ENCODE measurements around the gene KDM5A. TPM values are rescaled to one million over a fixed set of nuclear protein-coding genes. Genes with fewer than 3 reads are reported as not detected.

The KDM5A gene
- total RNA-seq, 1 donor from 2014 or later: 45.7 TPM

DNA sequence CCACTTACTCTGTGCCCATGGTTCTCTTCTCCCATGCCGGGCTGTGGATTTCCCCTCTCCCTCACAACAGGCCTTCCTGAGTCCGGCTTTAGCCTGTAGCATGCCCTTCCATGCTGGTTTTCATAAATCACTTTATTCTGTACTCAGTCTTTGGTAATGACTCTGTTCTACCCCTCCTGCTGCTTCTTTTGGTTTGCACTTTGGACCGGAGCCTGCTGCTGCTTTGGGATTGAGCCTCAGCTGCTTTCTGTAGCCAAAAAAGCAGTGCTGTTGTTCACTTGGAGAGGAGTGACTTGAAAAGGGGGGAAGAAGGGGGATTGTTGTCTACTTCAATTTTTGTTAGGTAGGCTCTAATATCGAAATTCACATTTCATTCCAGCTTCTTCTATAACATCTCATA lies 118.0 kb downstream of the KDM5A start:
- TF ChIP-seq POLR2A (IDR thresholded peaks at IDR 0.05) (no peak), POLR2AphosphoS5 (IDR thresholded peaks at IDR 0.05; ENCODE audit: insufficient read depth in 1 of 2, low read depth in 1 of 2) (no peak)
- TF ChIP-seq, protein P1, sequence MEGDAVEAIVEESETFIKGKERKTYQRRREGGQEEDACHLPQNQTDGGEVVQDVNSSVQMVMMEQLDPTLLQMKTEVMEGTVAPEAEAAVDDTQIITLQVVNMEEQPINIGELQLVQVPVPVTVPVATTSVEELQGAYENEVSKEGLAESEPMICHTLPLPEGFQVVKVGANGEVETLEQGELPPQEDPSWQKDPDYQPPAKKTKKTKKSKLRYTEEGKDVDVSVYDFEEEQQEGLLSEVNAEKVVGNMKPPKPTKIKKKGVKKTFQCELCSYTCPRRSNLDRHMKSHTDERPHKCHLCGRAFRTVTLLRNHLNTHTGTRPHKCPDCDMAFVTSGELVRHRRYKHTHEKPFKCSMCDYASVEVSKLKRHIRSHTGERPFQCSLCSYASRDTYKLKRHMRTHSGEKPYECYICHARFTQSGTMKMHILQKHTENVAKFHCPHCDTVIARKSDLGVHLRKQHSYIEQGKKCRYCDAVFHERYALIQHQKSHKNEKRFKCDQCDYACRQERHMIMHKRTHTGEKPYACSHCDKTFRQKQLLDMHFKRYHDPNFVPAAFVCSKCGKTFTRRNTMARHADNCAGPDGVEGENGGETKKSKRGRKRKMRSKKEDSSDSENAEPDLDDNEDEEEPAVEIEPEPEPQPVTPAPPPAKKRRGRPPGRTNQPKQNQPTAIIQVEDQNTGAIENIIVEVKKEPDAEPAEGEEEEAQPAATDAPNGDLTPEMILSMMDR (IDR thresholded peaks at IDR 0.05): no peak
- H3K4me3 ChIP-seq: no peak overlapping the region
- H3K27ac ChIP-seq: no peak overlapping the region
- no peaks in the 10 kb centered on the region for H3K9me3 ChIP-seq
- intact Hi-C loops (cut with DNase I): no loop called here
- H3K4me1 ChIP-seq: peaks cover 9% of the 10 kb centered on the region
- no peak for DNase-seq (ENCODE audit: extremely low spot score in 2 of 2)
- no peaks in the 10 kb centered on the region for H3K36me3 ChIP-seq
- no peaks in the 10 kb centered on the region for H3K27me3 ChIP-seq

DNA sequence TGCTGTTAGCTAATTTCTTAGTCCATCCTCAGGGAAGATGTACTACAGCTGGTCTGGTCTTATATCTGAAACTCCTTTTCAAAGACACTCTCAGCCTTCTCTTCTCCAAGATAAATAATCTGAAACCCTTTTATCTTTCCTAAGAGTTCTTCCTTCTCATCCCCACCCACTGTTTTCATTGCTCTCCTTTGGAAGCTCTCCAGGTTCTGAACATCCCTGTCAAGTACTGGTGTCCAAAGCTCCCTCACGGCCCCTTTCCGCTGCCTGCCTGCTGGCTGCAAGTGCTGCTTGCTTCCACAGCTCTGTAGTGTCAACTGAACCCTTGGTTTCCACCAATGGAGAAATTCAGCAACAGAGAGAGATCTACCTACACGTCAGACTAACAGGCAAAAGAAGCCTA lies 119.9 kb downstream of the KDM5A start:
- intact Hi-C loops (cut with DNase I): no loop called here
- DNase-seq (ENCODE audit: extremely low spot score in 2 of 2): no peak
- H3K4me1 ChIP-seq: peaks cover 9% of the 10 kb centered on the region
- no peak overlapping the region for H3K4me3 ChIP-seq
- TF ChIP-seq POLR2A (IDR thresholded peaks at IDR 0.05) (no peak), POLR2AphosphoS5 (IDR thresholded peaks at IDR 0.05; ENCODE audit: insufficient read depth in 1 of 2, low read depth in 1 of 2) (no peak)
- TF ChIP-seq, protein P1 (IDR thresholded peaks at IDR 0.05): no peak
- no peak overlapping the region for H3K27ac ChIP-seq
- H3K36me3 ChIP-seq: no peaks in the 10 kb centered on the region
- H3K9me3 ChIP-seq: no peaks in the 10 kb centered on the region
- H3K27me3 ChIP-seq: no peaks in the 10 kb centered on the region

DNA sequence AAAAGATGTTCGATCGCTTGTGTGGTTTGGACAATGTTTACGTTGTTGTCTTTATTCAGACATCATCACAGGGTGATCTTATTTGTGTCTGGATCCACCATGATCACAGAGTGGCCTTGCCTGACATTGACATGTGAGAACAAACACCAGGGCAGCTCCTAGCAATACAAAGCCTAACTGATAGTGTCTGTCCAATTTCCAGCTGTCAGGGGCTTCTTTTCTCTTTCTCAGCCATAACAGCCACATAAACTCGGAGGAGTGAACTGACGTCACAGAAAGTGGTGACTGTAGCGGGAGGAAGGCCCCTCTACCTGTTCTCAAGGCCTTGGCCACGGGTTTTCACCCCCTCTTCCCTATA lies 120.7 kb downstream of the KDM5A start:
- DNase-seq (ENCODE audit: extremely low spot score in 2 of 2): no peak
- intact Hi-C loops (cut with DNase I): no loop called here
- no peaks in the 10 kb centered on the region for H3K36me3 ChIP-seq
- no peaks in the 10 kb centered on the region for H3K27me3 ChIP-seq
- TF ChIP-seq POLR2A (IDR thresholded peaks at IDR 0.05) (no peak), POLR2AphosphoS5 (IDR thresholded peaks at IDR 0.05; ENCODE audit: insufficient read depth in 1 of 2, low read depth in 1 of 2) (no peak)
- TF ChIP-seq, protein P1 (IDR thresholded peaks at IDR 0.05): no peak
- H3K9me3 ChIP-seq: no peaks in the 10 kb centered on the region
- H3K27ac ChIP-seq: no peak overlapping the region
- H3K4me3 ChIP-seq: no peak overlapping the region
- H3K4me1 ChIP-seq: peaks cover 9% of the 10 kb centered on the region

DNA sequence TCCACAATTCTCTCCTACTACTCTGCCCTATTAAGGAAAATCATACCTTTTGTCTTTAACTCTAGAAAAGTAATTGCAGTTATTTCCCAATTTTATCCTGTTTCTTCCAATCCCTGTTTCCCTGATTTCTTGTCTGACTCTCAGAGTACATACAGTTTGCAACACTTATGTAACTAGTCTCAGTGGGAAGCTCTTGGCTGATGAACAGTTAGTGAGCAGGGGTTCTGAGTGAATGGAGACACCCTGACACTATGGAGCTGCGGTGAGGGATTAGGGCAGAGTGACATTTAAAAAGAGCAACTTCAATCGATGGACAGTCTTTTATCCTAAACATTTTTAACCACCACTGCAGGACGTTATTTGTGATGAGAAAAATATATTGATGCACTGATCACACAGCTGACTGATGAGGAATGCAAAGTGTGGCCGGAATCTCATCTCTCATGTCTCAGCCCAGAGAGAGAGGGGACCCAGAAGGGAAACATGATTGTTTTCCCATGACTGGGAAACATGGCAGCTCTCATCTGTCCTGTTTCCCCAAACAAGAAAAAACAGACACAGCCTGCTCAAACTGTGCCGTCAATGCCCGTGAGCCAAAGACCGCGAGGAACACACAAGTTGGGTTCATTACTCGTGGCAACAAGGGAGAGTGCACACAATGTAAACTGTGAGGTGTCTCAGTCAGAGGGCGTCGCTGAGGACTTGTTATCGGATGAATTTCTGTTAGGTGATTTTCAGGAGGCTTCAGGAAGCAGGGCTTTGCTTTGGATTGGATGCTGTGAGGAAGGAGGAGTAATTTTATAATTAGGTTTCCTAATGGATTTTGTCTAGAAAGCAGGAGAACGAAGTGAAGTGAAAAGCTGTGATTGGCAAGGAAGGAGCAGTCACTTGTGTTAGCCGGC lies 121.3 kb downstream of the KDM5A start:
- Histone ChIP-seq H3K4me3 (no peak overlapping the region), H3K27me3 (no peaks in the 10 kb centered on the region)

More for the DNA sequence above, 121.3 kb downstream of the KDM5A start:
- H3K36me3 ChIP-seq: no peaks in the 10 kb centered on the region
- peaks cover 9% of the 10 kb centered on the region for H3K4me1 ChIP-seq
- no peak for DNase-seq (ENCODE audit: extremely low spot score in 2 of 2)
- TF ChIP-seq POLR2AphosphoS5 (IDR thresholded peaks at IDR 0.05; ENCODE audit: insufficient read depth in 1 of 2, low read depth in 1 of 2) (no peak), POLR2A (IDR thresholded peaks at IDR 0.05) (no peak)
- TF ChIP-seq, protein P1 (IDR thresholded peaks at IDR 0.05): no peak
- no peak overlapping the region for H3K27ac ChIP-seq
- intact Hi-C loops (cut with DNase I): no loop called here
- no peaks in the 10 kb centered on the region for H3K9me3 ChIP-seq

Data from vagina (tissue), 2 donors.